Stimulated activated CD4-positive, alpha-beta T cell treated with anti-CD3 and anti-CD28 coated beads, TNF-alpha, amount 100 ng/mL, for 1 hour (primary cell): ENCODE results near the gene GRM7.

Source experiments
- DNase-seq, 3 donors: peaks; one replicate each; pipeline ENCODE4 v3.0.0-alpha.2; 2020; ENCODE audit warnings: low read depth in 3 of 3, low spot score in 1 of 3

Gene GRM7

GRCh38 chr3:6965881-6966280 is 105.0 kb downstream of the GRM7 start:
- DNase-seq: no peak

DNA sequence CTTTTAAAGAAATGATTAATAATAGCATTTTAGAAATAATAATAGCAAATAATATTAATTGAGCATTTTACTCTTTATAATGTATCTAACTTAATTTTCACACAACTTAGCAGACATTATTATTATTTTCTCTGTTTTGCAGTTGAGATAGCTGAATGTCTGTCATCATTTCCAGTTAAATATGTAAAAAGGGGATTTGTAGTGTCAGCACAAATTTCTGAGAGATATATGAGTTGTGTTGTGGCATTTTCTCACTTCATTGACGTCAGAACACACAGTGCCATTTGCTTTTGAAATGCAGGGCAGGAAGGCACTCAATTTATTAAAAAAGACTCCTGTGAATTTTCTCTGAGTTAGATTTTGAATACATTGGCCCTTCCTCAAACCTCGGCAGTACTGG is 111.0 kb downstream of the GRM7 start:
- DNase-seq: no peak

- DNase-seq: no peak
Measured at GRCh38 chr3:6985848-6986247, 124.9 kb downstream of the GRM7 start.

DNA sequence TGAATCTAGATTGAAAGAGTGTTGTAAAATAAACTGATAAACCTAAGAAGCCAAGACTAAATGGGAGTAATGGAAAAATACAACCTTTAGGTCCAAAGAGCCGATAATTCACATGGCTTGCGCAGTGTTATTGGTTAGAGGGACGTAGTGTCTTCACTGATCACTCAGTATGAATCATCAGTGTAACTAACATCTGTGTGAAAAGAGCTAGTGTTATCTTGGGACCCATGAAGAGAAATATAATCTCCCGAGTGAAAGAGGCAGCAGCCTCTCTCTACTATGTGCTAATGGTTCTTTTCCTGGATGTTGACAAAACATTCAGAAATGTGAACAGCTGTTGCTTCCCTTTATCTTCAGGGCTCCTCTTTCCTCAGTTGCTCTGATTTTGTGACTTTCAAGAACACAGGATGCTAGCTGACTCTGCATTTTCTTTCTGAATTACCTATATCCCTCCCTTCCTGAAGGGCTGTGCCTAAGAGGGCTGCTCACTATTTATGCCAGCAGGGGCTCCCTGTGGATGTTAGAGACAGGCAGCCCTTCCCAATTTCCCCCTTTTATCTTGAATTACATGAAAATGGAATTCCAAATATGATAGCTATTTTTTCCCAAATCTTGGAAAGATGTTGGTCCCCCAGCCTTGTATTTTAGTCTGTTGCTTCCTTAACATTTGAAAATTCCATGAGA is 128.8 kb downstream of the GRM7 start:
- DNase-seq: no peak

GRCh38 chr3:6994081-6994668 is 133.3 kb downstream of the GRM7 start:
- no peak for DNase-seq

- no peak for DNase-seq
Measured at GRCh38 chr3:7000501-7000900, 139.6 kb downstream of the GRM7 start.

- no peak for DNase-seq
Measured at GRCh38 chr3:7001370-7001769, 140.5 kb downstream of the GRM7 start.

DNA sequence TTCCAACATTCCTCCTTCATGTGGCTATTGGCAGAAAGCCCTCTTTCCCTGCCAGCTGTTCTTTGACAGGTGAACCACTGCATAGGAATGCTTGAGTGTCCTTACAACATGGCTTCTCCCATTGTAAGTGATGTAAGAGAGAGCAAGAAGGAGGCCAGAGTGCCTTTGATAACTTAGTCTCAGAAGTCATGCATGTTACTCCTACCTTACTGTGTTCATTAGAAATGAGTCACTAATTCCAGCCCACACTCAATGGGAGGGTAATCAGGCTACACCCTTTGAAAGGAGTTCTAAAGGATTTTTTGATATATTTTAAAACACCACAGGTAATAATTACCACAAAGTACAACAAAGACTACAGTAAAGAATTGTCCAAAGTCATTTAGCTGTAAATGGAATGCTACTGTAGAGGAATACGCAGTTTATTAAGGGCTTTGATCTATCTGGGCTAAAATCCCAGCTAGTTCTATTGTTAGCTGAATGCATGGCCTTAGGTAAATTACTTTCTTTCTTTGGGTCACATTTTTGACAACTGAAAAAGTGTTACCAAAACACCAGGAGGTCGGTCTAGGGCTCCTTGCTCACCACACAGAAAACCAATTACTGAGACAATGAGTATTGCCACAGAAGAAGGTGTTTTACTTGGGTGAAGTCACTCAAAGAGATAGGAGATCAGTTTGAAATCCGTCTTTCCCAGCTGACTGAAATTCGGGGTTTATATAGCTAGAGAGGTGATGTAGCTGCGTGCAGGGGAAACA is 154.9 kb downstream of the GRM7 start:
- DNase-seq: no peak

DNA sequence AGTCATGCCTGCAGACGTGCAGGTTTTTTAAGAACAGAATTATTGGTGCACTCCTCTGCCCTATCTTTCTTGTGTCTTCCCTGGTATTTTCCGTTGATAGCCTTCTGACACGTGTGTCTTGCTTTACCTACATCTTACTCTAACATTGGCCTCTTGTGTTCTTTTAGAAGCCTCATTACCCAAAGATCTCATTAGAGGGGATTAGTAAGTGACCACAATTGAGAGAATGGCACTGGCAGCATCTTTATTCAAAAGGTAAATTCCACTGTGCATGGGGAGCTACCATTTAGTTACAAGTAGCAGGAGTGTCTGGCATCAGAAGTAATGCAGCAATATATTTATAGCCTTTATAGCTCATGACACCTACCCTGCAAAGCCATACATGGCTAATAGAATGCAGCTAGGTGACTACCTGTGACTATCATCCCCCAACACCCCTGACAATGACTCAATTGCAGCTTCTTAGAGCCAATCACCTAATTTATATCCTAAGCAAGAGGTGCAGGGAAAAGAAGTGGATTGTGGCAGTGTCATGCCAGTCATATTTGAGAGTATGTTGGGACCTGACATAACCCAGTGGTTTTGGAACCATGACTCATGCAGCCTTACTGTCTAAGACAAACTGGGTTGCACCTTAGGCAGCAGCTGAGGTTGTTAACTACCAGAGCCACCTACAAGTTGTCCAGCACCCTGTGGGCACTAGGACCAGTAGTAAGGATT is 164.8 kb downstream of the GRM7 start:
- no peak for DNase-seq

- no peak for DNase-seq
Measured at GRCh38 chr3:7029562-7029961, 168.6 kb downstream of the GRM7 start.

DNA sequence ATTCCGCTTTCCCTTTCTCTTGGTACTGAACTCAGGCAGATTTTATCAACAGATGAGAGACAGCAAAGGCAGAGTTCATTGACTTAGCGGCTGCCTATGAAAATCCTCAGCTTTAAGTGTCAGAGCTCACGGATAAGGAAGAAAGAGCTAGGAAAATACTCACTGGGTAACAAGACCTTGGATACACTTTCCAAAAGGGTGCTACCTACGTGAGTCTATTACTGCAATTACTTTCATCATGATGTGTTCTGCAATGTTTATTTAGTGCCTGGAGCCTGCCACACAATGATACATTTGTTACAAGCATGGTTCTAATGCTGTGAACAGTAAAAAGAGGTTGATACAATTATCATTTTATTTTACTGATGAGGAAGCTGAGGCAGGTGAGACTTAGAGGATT is 177.5 kb downstream of the GRM7 start:
- DNase-seq: no peak

GRCh38 chr3:7062714-7063113 is 201.8 kb downstream of the GRM7 start:
- no peak for DNase-seq

- no peak for DNase-seq
Measured at GRCh38 chr3:7070461-7070860, 209.5 kb downstream of the GRM7 start.

DNA sequence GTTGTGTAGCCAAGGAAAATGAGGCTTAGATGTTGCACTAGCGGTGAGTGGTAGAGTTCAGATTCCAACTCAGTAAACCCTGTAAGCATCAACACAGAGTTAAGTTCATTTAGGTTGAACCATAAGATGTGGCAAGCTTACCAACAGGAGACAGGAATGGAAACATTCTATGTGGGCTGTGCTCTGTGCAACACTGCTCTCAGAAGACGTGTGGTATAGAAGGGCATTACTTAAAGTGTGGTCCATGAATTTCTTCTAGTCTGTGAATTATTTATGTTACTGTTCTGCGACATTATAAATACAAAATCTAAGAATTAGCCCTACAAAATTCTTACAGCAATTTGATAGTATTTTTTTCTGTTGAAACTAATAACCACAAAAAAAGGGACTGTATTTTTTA is 213.3 kb downstream of the GRM7 start:
- no peak for DNase-seq

GRCh38 chr3:7075117-7075516 is 214.2 kb downstream of the GRM7 start:
- no peak for DNase-seq

DNA sequence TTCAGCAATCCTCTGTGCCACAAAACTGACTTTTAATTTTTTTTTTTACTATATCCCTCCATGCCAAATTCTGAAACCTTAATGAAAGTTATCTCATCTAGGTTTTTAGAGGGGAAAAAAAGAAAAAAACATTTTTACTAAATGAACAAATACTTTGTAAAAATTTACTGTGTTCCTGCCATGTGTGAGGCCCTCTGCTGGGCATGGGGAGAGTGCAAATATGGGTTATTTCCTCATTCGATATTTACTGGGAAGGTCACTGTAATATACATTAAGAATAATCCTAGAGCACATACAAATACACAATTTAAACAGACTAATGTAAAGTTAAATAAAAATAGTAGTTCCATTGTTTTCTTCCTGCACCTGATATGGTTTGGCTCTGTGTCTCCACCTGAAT is 215.0 kb downstream of the GRM7 start:
- DNase-seq: no peak

GRCh38 chr3:7082244-7082643 is 221.3 kb downstream of the GRM7 start:
- DNase-seq: no peak

DNA sequence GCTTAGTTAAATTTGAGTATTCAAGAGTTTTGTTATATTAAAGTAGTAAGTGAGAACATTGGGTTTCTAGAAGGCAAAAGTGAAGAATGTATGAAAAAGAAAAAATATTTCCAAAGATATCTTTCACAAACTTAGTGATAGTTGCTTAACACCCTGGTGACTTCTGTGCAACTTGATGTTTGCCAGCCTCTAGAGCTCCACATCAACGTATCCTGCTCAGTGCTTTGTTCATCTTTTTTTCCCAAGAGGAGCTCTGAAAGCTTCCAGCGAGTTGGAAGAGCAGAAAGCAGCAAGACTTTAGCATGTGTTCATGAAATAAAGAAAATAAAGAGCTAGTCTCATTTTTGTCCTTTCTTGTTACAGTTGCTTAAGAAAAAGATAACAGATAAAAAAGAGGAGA is 225.5 kb downstream of the GRM7 start:
- DNase-seq: no peak

GRCh38 chr3:7095116-7095515 is 234.2 kb downstream of the GRM7 start:
- no peak for DNase-seq

DNA sequence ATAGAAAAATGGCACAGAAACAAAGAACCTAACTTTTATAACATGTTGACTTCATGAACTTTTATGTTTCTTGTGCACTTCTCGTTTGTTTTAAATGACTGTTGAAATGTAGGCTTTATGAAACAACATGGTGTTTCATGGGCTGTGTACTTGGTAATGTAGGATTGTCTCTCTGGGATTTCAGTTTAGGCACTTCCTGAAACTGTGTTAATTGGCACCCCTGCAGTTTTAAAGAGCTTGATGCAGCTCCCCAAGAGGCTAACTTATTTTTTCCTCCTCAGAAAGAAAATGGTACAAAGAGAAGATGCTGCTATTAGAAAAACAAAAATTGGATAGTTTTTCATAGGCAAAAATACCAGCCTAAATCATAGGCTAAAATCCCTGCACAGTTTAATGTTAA is 239.2 kb downstream of the GRM7 start:
- DNase-seq: no peak

GRCh38 chr3:7106635-7107034 is 245.7 kb downstream of the GRM7 start:
- DNase-seq: no peak

GRCh38 chr3:7112523-7113056 is 251.7 kb downstream of the GRM7 start:
- no peak for DNase-seq
